Tibial nerve (tissue), 4 donors: ENCODE data around the gene CALML3.

ENCODE experiments used
- CTCF ChIP-seq, 5 experiments: fragments of 200-600 bp in 3 of 5; fragments of 450-650 bp in 2 of 5; sonication (generic) in 3 of 5; IDR thresholded peaks; one replicate each; pipeline ENCODE4 v1.5.1; 2016 to 2019; ENCODE audit warnings: antibody characterized with exemption in 5 of 5, mild to moderate bottlenecking in 3 of 5, moderate library complexity in 2 of 5
- EP300 ChIP-seq, 2 donors: sonication (generic); formaldehyde crosslinking; IDR thresholded peaks; one replicate each; pipeline ENCODE4 v1.6.1; 2017; ENCODE audit warnings: antibody characterized with exemption in 2 of 2, mild to moderate bottlenecking in 1 of 2
- POLR2A ChIP-seq, 2 donors: fragments of 450-650 bp; IDR thresholded peaks; one replicate each; pipeline ENCODE4 v1.6.1; 2017; ENCODE audit warnings: antibody characterized with exemption in 2 of 2, mild to moderate bottlenecking in 2 of 2, moderate library complexity in 2 of 2

DNA sequence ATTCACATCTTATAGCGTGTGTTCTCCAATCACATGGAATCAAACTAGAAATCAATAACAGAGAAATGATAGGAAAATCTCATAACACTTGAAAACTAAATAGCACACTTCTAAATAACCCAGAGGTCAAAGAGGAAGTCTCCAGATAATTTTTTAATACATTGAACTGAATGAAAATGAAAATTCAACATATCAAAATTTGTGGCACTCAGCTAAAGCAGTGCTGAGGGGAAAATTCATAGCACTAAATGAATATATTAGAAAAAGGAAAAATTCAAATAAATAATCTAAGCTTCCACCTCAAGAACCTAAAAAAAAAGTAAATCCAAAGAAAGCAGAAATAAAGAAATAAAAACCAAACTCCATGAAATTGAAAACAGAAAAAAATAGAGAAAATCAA lies 17.3 kb downstream of the CALML3 start:
- TF ChIP-seq POLR2A (IDR thresholded peaks at IDR 0.05), result no peak
- no peak for TF ChIP-seq CTCF (IDR thresholded peaks at IDR 0.05)
- no peak for TF ChIP-seq EP300 (IDR thresholded peaks at IDR 0.05)
